Retina (tissue), 1 donor: Measurements from ENCODE around the gene KLHL17.

Experiments used
- DNase-seq: peaks from one replicate; pipeline ENCODE4 v3.0.0-alpha.2; 2016

KLHL17 gene

GRCh38 chr1:923131-923990 is 37.0 kb upstream of the KLHL17 start, which contains the start of gene SAMD11:
Gene SAMD11 (plus strand): TSS chr1:923923. CDS start chr1:924432, 509 bp downstream.
- DNase-seq: peak; percentile 92

GRCh38 chr1:923991-924655 is 36.3 kb upstream of the KLHL17 start:
- no peak for DNase-seq

GRCh38 chr1:924656-925560 is 35.5 kb upstream of the KLHL17 start:
- DNase-seq: peak; percentile 73

GRCh38 chr1:925561-926421 is 34.6 kb upstream of the KLHL17 start:
- peak; percentile 61 for DNase-seq

GRCh38 chr1:927234-927633 is 33.1 kb upstream of the KLHL17 start:
- no peak for DNase-seq

GRCh38 chr1:927748-928147 is 32.6 kb upstream of the KLHL17 start:
- no peak for DNase-seq

- DNase-seq: no peak
These were observed 31.3 kb upstream of the KLHL17 start for GRCh38 chr1:928825-929661.

- no peak for DNase-seq
These were observed 30.4 kb upstream of the KLHL17 start for GRCh38 chr1:929712-930632.

GRCh38 chr1:930633-931138 is 29.7 kb upstream of the KLHL17 start:
- DNase-seq: no peak

- peak; percentile 49 for DNase-seq
These were observed 28.8 kb upstream of the KLHL17 start for GRCh38 chr1:931380-932172.

GRCh38 chr1:932173-932510 is 28.2 kb upstream of the KLHL17 start:
- DNase-seq: peak; percentile 49

GRCh38 chr1:932776-933602 is 27.4 kb upstream of the KLHL17 start:
- peak; percentile 50 for DNase-seq

- peak; percentile 59 for DNase-seq
These were observed 26.8 kb upstream of the KLHL17 start for GRCh38 chr1:933603-933940.

- DNase-seq: no peak
These were observed 25.2 kb upstream of the KLHL17 start for GRCh38 chr1:934991-935750.

- peak; percentile 87 for DNase-seq
These were observed 24.6 kb upstream of the KLHL17 start for GRCh38 chr1:935751-936231.

- peak; percentile 52 for DNase-seq
These were observed 23.8 kb upstream of the KLHL17 start for GRCh38 chr1:936348-937264.
